HG02759 (cell line): ENCODE data around the gene CCDC69.

ENCODE experiments used
- ATAC-seq: cut with Tn5 transposase; IDR thresholded peaks from one replicate; pipeline ENCODE4 v1.9.1; 2021; ENCODE audit warnings: mild to moderate bottlenecking, moderate library complexity; ENCODE audit not compliant: unreplicated experiment

Gene CCDC69

DNA sequence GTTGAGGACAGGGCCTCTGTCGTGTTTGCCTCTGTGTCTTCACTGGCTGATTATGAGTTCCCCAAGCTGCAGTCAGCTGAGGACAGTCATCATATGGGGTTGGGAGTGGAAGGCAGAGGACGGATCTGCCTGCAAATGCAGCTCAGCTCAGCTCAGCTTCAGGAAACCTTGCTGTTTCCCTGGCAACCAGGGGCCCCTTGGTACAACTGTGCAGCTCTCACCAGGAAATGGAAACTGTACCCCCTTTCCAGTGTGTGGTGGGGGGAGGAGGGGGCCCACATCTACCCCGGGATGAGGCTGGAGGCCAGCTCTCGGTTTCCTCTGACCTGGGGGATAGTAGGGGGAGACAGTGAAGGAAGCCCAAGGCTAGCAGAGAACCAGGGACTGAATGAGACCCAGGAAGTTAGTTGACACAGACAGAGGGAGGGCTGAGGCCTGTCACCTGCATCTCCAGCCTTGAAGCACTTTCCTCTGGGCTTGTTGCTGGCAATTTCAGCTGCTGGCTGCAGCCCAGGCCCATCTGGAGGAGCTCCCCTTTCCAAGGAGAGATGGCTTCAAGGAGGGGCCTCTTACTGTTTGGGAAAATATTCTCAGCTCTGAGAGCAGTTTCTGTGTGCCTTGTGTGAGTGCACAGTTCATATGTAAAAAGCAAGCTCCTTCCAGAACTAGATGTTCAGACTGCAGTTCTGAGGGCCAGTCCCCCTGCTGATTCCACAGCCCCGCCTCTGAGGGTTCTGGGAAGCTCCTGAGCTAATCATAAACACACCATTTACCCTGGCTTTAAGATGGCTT is 73.2 kb downstream of the CCDC69 start:
- ATAC-seq, result peak; percentile 46

DNA sequence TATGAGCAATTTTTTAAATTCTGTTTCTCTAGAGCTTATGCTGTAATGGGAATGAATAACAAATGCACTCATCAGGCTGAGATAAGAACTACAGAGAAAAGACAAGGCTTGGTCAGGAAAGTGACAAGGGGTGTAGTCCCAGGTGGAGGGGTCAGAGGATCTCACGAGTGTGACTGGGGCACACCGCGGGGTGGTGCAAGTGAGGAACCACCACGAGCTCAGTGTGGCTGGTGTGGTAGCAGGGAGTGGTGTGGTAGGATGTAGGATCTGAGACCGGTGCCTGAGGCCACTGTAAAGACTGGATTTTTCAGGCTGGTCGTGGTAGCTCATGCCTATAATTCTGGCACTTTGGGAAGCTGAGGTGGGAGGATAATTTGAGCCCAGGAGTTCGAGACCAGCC is 75.3 kb downstream of the CCDC69 start:
- ATAC-seq, result no peak

DNA sequence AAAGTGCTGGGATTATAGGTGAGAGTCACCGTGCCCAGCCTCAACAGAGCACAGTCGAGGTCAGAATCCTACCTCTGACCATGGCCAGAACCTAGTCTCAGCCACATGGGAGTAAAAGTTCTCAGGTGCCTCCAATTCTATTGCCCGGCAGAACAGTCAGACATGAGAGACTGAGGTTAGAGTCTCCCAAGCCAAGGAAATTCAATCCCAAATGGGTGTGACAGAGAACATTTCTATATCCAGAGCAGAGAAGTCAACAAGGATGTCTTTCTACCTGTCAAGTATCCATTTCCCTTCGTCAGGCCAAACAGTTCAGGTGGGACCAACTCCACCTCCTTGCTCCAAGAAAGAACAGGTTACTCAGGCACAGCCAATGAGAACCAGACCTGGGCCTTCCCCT is 76.9 kb downstream of the CCDC69 start:
- no peak for ATAC-seq

GRCh38 chr5:151146061-151146460 is 77.8 kb downstream of the CCDC69 start:
- ATAC-seq, result no peak

GRCh38 chr5:151144922-151145321 is 79.0 kb downstream of the CCDC69 start:
- ATAC-seq, result peak; percentile 40

GRCh38 chr5:151144275-151144674 is 79.6 kb downstream of the CCDC69 start:
- no peak for ATAC-seq

DNA sequence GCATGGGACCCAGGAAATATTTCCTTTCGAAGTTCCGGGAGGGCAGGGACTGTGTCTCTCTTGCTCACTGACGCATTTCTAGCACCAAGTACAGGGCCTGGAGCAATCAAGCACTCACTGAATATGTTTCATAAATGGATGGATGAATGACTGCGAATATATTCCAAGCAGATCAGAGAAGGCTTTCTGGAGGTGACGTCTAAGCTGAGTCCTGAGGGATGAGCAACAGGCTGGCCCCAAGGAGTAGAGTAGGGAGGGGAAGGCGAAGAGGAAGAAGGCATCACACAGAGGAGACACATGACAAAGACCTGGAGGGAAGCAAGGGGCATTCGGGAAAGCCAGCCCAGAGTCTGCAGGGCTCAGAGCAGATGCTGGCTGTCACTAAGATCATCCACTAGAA is 80.2 kb downstream of the CCDC69 start:
- ATAC-seq, result no peak

DNA sequence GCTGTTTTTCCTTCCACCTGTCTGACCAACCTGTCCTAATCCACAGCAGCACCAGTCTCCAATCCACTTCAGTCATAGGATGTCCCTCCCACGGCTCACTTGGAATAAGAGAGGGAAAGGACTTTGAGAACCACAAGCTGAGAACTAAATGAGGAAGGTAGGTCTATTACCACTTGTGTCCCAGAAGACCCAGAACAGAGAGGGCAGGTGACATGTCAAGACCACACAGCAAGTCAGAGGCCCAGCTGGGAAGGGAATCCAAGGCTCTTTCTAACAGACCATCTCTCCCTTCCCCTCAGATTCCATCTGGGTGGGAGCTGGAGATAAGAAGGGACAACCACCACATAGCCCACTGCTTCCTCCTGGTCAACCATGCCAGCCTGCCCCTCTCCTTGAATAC is 81.0 kb downstream of the CCDC69 start:
- ATAC-seq, result no peak

GRCh38 chr5:151141535-151141934 is 82.4 kb downstream of the CCDC69 start:
- peak; percentile 88 for ATAC-seq

DNA sequence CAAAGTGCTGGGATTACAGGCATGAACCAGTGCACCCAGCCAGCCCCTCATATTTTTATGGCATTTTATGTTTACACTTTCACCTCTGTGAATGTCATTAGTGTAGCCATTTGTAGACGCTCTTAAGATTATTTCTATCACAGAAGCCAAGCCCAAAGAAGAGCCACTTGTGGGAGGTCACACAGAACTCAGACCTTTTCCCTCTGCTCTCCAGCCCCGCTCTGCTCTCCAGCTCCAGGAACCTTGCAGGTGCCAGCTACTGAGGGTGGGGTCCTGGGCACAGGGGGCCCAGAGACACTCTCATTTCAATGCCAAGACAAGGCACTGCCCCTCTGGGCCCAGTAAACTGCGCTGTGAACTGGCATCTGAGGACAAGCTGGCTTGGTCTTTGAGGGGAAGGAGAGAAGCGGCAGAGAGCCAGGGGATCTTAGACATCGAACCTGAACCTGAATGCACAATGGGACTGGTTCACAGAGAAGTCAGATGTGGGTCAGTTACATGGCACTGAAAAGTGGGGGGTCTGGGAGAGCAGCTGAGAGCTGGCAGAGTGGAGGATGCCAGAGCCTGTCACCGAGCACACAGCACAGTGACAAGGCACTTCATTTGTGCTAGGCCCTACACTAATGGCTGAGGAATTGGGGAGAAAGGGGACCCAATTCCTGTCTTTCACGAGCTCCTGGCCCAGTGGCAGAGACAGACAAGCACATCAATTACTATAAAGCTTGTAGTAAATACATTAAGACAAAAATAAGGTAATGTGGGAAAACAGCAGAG is 83.0 kb downstream of the CCDC69 start:
- no peak for ATAC-seq

- ATAC-seq, result no peak
Measured at GRCh38 chr5:151139646-151140045, 84.2 kb downstream of the CCDC69 start.

DNA sequence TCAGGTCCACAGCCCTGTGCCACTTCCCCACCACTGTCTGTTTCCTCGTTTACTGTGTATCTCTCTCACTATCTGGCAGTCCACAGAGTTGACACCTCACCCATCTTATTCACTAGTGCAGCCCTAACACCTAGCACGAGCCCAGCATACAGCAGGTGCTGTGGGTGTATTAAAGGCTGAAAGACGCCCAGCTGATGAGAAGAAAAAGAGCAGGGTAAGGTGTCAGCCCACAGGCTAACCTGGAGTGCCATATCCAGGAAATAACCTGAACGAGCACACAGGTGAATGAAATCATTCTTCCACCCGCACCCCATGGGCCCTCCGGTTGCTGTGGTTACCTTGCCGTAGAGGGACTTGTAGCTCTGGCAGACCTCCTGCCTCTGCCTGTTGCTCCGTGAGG is 84.9 kb downstream of the CCDC69 start:
- ATAC-seq, result no peak

- ATAC-seq, result no peak
Measured at GRCh38 chr5:151138114-151138513, 85.8 kb downstream of the CCDC69 start.

GRCh38 chr5:151137067-151137825 is 86.6 kb downstream of the CCDC69 start:
- no peak for ATAC-seq

GRCh38 chr5:151134228-151134627 is 89.7 kb downstream of the CCDC69 start:
- ATAC-seq, result peak; percentile 67

DNA sequence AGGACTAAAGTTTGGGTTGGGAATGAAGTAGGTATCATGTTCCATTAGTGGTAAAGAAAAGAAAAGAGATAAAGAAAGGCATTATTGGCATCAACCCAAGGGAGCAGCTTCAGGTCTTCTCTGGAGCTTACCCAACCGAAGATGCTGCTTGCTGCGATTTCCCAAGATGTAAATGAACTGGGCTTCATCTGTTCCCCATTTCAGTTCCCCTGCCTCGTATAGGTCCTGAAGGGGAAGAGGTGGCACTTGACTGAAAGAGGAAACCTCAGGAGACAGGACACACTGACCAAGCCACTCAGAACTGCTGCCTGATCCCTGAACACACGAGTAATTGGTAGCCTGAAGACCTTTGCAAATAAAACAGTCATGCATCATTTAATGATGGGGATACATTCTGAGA is 90.9 kb downstream of the CCDC69 start:
- ATAC-seq, result no peak
